ENCODE results near the gene CRYL1. TPM values are rescaled to one million over a fixed set of nuclear protein-coding genes. Genes with fewer than 3 reads are reported as not detected.

Gene CRYL1
- total RNA-seq, 1 experiment from 2014 or later = 12.2 TPM

DNA sequence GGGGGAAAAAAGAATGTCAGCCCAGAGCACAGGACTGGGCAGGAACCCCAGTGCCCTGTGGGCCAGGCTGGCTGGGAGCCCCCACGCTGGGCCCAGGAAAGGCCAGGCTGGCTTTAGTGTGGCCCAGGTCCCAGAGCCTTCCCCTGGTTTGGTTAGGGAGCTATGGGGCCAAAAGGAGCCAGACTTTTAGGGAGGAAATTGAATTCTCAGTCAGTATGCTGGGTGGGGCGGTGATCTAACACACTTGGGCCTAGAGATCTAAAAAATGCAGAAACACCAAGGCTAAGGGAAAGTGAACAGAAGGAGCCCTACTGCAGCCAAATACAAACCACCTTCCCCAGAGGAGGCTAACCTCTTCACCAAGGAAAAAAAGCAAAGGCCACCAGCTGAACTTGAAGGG is 137.5 kb downstream of the CRYL1 start:
- Mint-ChIP-seq H3K9me3 (ENCODE audit: low read depth, unreplicated experiment) (no peaks in the 10 kb centered on the region), H3K4me1 (ENCODE audit: low read depth, unreplicated experiment) (no peaks in the 10 kb centered on the region), H3K4me3 (ENCODE audit: low read depth, unreplicated experiment) (no peak overlapping the region), H3K27ac (ENCODE audit: unreplicated experiment) (no peak overlapping the region), H3K36me3 (ENCODE audit: insufficient read depth, unreplicated experiment) (no peaks in the 10 kb centered on the region), H3K27me3 (ENCODE audit: unreplicated experiment) (no peaks in the 10 kb centered on the region)
- TF ChIP-seq, protein P1, sequence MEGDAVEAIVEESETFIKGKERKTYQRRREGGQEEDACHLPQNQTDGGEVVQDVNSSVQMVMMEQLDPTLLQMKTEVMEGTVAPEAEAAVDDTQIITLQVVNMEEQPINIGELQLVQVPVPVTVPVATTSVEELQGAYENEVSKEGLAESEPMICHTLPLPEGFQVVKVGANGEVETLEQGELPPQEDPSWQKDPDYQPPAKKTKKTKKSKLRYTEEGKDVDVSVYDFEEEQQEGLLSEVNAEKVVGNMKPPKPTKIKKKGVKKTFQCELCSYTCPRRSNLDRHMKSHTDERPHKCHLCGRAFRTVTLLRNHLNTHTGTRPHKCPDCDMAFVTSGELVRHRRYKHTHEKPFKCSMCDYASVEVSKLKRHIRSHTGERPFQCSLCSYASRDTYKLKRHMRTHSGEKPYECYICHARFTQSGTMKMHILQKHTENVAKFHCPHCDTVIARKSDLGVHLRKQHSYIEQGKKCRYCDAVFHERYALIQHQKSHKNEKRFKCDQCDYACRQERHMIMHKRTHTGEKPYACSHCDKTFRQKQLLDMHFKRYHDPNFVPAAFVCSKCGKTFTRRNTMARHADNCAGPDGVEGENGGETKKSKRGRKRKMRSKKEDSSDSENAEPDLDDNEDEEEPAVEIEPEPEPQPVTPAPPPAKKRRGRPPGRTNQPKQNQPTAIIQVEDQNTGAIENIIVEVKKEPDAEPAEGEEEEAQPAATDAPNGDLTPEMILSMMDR (IDR thresholded peaks at IDR 0.05; ENCODE audit: unreplicated experiment) = no peak
- CTCF ChIA-PET = no interaction called here
- no TSS peak for BruUV-seq (replicated peaks)
- intact Hi-C loops (cut with micrococcal nuclease; ENCODE audit: unreplicated experiment) = no loop called here
- DNase-seq = no peak

DNA sequence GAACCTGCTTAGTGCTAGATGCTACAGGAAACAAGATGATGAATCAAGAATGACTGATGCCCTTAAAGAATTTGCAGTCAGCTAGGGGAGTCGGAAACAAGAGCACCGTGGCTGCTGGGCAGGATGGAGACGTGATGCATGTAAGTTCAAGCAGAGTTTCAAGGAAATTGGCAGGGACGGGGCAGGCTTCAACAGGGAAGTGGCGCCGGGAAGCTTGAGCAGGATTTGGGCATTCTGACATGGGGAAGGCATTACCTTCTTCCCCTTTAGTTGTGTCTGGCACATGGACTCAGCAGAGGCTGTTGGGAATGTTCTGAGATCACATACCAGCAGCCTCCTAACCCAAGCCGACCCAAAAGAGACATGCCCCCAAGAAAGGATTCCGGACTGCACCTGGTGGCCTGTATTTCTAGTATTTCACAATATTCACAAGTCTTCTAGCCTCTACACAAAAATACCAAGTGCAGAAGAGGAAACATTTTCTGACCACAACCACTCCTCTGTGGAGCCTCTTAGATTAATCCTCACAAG is 138.2 kb downstream of the CRYL1 start:
- DNase-seq = no peak
- H3K27ac Mint-ChIP-seq (ENCODE audit: unreplicated experiment) = no peak overlapping the region
- no peaks in the 10 kb centered on the region for H3K27me3 Mint-ChIP-seq (ENCODE audit: unreplicated experiment)

DNA sequence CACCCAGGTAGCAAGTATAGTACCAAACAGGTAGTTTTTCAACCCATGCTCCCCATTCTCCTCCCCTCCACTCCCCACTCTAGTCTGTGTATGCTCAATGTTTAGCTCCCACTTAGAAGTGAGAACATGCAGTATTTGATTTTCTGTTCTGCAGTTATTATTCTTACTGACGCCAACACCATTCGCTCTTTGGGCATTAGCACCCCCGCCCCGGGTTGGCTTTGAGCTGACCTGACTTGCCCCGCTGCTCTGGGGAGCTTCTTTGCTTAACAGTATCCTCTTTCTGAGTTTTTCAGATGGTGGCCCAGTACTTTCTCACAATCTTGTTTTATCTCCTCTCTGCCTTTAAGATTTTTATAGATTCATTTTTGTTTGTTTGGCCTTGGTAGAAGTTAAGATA is 138.7 kb downstream of the CRYL1 start:
- no TSS peak for BruUV-seq (replicated peaks)
- Mint-ChIP-seq H3K36me3 (ENCODE audit: insufficient read depth, unreplicated experiment) (no peaks in the 10 kb centered on the region), H3K9me3 (ENCODE audit: low read depth, unreplicated experiment) (no peaks in the 10 kb centered on the region), H3K27me3 (ENCODE audit: unreplicated experiment) (no peaks in the 10 kb centered on the region), H3K4me3 (ENCODE audit: low read depth, unreplicated experiment) (no peak overlapping the region), H3K4me1 (ENCODE audit: low read depth, unreplicated experiment) (no peaks in the 10 kb centered on the region), H3K27ac (ENCODE audit: unreplicated experiment) (no peak overlapping the region)
- DNase-seq = no peak
- TF ChIP-seq, protein P1 (IDR thresholded peaks at IDR 0.05; ENCODE audit: unreplicated experiment) = no peak
- CTCF ChIA-PET = no interaction called here
- intact Hi-C loops (cut with micrococcal nuclease; ENCODE audit: unreplicated experiment) = no loop called here

More for the DNA sequence above, 138.2 kb downstream of the CRYL1 start:
- H3K4me1 Mint-ChIP-seq (ENCODE audit: low read depth, unreplicated experiment) = no peaks in the 10 kb centered on the region
- no peaks in the 10 kb centered on the region for H3K9me3 Mint-ChIP-seq (ENCODE audit: low read depth, unreplicated experiment)
- TF ChIP-seq, protein P1 (IDR thresholded peaks at IDR 0.05; ENCODE audit: unreplicated experiment) = no peak
- no peak overlapping the region for H3K4me3 Mint-ChIP-seq (ENCODE audit: low read depth, unreplicated experiment)
- CTCF ChIA-PET = no interaction called here
- no TSS peak for BruUV-seq (replicated peaks)
- no peaks in the 10 kb centered on the region for H3K36me3 Mint-ChIP-seq (ENCODE audit: insufficient read depth, unreplicated experiment)
- intact Hi-C loops (cut with micrococcal nuclease; ENCODE audit: unreplicated experiment) = no loop called here

DNA sequence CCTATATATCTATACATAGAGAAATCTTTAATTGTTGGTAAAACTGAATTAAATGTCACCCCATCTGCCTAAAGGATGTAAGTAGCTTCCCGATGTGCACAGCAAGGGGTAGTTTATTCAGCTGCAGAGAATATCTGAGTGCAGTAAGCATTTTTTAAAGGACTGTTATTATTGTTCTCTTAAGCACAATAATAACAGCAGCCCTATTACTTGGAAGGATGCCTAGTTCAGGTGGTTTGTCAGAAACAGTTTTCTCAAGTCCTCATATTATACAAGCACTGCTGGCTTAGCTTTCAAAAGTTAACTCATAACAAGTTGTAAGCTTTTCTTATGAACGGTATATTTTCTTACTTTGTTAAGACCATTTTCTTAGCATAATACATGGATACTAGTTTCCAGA is 142.6 kb downstream of the CRYL1 start:
- Mint-ChIP-seq H3K27me3 (ENCODE audit: unreplicated experiment) (no peaks in the 10 kb centered on the region), H3K4me1 (ENCODE audit: low read depth, unreplicated experiment) (no peaks in the 10 kb centered on the region), H3K9me3 (ENCODE audit: low read depth, unreplicated experiment) (no peaks in the 10 kb centered on the region), H3K27ac (ENCODE audit: unreplicated experiment) (no peak overlapping the region), H3K36me3 (ENCODE audit: insufficient read depth, unreplicated experiment) (no peaks in the 10 kb centered on the region), H3K4me3 (ENCODE audit: low read depth, unreplicated experiment) (no peak overlapping the region)
- BruUV-seq (replicated peaks) = no TSS peak
- TF ChIP-seq, protein P1 (IDR thresholded peaks at IDR 0.05; ENCODE audit: unreplicated experiment) = no peak
- no peak for DNase-seq
- CTCF ChIA-PET = no interaction called here
- intact Hi-C loops (cut with micrococcal nuclease; ENCODE audit: unreplicated experiment) = no loop called here

Measured in Calu3 (cell line).